Ureter (tissue), 1 donor: ENCODE data around the gene FOXF2. TPM values are rescaled to one million over a fixed set of nuclear protein-coding genes. Genes with fewer than 3 reads are reported as not detected.

Experiments used
- DNase-seq: peaks from one replicate; pipeline ENCODE4 v3.0.0-alpha.2; 2020; ENCODE audit warnings: low spot score
- total RNA-seq: library from RNA; stranded (reverse); gene quantifications from one replicate; pipeline ENCODE4 v1.2.4, GENCODE V29; 2023
- donor health status: DM: yes; HTN: yes; CAD: no.

FOXF2 gene
- total RNA-seq, 1 donor from 2014 or later: 3.4 TPM

GRCh38 chr6:1407499-1407990 lies 18.2 kb downstream of the FOXF2 start:
- DNase-seq: no peak

GRCh38 chr6:1409774-1410465 lies 20.5 kb downstream of the FOXF2 start:
- DNase-seq: no peak

DNA sequence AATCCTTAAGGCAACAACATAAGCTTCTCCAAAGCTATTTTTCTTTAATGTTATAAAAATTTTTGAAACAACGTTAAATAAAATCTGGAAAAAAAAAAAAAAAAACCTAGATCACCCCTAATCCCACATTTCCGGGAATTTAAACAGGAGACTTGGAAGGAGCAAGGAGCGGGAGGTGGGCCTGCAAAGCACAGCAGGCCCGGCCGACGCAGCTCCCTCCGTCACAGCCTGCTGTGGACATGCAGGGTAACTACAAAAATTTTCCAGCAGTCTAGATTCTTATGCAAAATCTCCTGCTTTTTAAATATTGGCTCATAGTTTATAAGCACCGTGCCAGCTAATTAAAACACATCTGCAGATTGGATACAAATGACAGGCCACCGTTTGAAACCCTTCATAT lies 23.5 kb downstream of the FOXF2 start:
- no peak for DNase-seq

DNA sequence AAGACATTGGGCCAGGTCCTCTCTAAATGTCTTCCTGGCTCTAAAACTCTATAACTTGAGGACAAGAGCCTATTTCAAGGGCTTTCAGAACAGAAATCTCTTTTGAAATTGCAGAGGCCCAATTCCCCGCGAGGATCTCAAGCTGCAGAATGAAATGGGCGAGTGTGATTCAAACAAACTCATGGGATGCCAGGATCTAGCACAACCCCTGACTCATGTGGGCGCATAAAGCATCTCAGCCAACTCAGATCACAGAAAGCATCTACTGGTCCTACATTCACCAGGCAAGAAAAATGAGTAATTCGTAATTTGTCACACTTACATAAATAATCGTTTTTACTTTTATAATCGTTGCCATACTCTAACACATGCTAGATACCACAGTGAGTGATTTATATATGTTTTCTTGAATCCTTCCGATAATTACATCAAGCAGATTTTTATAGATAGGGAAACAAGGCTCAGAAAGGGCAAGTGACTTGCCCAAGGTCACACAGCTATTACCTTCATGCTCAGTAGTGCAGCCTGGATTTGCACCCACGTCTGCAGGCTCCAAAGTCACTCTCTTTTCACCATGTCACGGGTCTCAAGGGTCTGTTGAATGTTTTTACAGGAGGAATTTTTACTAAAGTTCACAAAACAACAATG lies 26.2 kb downstream of the FOXF2 start:
- no peak for DNase-seq

- no peak for DNase-seq
Observed at GRCh38 chr6:1416191-1416760, 26.9 kb downstream of the FOXF2 start.

- DNase-seq: no peak
Observed at GRCh38 chr6:1416820-1417219, 27.4 kb downstream of the FOXF2 start.

- DNase-seq: no peak
Observed at GRCh38 chr6:1417718-1418117, 28.3 kb downstream of the FOXF2 start.

DNA sequence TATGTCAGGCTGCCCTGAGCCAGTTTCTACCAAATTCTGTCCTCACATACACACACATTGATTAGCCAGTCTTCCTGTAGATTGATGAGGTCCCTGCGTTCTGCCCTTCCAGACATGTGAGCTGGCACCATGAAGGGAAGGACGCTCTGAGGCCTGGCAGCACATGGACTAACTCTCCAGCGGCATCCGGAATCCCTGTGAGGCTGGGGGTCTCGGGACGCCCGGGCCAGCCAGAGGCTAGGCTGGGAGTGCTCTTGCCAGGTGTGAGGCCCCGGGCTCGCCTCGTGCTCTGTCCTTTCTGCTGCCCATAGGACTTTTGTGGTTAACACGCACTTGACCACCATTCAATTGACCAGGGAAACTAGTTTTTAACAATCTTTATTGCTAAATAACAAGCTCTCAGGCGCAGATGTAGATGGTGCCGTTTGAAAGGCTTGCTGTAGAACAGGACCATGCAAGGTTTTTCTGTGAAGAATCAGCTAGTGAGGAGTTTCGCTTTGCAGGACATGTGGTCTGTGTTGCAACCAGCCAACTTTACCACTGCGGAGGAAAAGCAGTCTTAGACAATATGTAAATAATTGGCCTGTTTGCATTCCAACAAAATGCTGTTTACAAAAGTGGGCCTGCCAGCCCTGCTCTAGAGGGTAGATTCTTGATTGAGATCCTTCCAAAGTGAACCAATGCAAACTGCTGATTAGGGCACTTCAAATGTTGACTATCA lies 29.3 kb downstream of the FOXF2 start:
- DNase-seq: no peak

- DNase-seq: no peak
Observed at GRCh38 chr6:1420382-1420781, 31.0 kb downstream of the FOXF2 start.

- no peak for DNase-seq
Observed at GRCh38 chr6:1422290-1422689, 32.9 kb downstream of the FOXF2 start.

DNA sequence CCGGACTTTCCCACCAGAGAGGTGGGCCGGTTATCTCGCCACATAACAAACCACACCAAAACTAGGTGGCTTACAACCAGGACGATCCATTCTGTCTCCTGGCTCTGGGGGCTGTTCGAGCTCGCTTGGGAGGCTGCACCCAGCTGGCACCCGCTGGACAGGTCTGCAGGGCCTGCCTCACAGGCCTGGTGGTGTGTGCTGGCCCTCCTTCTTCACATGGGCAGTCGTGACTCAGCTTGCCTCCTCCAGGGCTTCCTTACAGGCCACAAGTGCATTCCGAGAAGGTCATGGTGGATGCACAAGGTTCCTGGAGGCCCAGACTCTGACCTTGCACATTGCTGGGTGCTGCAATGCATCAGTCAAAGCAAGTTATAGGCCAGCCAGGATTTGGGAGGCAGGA lies 34.2 kb downstream of the FOXF2 start:
- DNase-seq: no peak

- peak; percentile 58 for DNase-seq
Observed at GRCh38 chr6:1424306-1424927, 35.0 kb downstream of the FOXF2 start.

DNA sequence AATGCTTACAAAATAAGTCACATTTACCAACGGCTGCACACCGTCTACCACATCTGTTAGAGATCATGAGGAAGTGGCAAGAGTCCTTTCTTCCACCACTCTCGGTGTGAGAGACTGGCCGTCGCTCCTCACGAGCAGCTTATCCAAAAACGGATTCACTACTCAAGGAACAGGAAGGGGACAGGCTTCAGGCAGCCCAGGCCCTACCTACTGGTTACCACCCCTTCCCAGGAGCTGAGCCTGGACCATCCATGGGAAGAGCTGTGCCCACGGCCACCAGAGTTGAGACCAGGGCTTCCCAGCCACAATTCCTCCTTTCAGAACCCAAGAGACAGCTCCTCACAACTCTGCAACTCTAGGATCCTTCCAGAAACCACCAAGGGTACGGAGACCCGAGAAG lies 37.0 kb downstream of the FOXF2 start:
- no peak for DNase-seq

- no peak for DNase-seq
Observed at GRCh38 chr6:1435806-1436205, 46.4 kb downstream of the FOXF2 start.

- peak; percentile 55 for DNase-seq
Observed at GRCh38 chr6:1436334-1437306, 47.2 kb downstream of the FOXF2 start.

DNA sequence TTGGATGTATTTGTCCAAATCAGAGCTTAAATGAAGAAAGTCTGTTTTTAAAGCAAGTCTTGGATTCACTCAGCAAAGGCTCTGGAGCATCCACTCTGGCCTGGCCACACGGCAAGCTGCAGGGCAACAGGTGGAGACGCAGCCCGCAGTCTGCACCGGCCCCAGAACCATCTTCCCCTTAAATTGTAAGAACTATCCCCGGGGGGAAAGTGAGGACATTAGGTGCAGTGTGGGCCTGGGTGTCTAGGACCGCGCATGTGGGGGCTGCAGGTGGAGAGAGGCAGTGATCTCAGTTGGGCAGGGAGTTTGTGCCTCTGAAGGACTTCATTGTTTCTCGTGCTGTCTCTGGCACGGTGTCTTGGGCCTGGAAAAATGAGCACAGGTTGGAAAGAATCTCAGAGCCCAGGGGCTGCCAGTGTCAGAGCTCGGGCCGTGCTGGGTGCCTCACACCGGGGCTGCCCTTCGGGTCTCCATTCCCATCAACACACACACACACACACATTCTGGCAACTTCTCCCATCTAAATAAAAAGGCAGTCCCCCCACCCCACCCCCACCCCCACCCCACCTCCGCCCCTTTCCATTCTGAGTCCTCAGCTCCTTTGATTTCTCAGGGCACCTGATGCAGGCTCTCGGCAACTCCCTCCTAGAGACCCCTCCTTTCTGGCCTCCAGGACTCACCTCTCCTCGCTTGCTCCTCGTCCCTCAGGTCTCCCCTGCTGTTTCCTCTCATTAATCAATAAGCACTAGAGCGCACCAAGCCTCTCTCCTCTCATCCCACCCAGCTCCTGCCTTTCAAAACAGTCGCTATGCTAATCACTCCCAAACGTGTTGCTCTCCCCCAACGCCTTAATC lies 48.4 kb downstream of the FOXF2 start:
- peak; percentile 29 for DNase-seq

GRCh38 chr6:1438471-1438881 lies 49.1 kb downstream of the FOXF2 start:
- DNase-seq: peak; percentile 26

DNA sequence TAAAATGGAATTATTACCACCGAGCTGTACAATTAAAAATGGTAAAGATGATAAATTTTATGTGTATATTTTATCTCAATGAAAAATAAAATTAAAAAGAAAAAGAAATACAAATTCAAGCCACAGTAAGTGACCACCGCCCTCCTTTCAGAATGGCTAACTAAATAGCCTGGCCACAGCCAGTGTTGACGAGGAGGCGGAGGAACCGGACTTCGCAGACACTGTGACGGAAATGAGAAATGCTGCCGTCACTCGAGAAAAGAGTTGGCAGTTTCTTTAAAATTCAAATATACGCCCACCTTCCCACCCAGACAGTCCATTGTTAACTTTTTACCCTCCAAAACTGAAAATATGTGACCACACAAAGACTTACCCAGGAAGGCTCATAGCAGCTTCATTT lies 50.0 kb downstream of the FOXF2 start:
- DNase-seq: peak; percentile 23

DNA sequence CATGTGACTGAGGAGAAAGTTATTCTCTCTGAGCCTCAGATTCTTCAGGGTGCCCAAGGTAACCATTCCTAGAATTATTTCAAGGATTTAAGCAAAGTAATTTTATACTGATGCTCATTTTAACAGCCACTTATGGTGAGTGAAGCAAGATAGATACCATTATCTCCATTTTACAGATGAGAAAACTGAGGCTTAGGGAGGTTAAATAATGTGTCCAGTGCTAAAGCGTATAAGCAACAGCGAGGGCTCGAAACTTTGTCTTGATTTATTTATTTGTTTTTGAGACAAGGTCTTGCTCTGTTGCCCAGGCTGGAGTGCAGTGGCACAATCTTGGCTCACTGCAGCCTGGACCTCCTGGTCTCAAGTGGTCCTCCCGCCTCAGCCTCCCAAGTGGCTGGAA lies 53.6 kb downstream of the FOXF2 start:
- DNase-seq: no peak
